Fibroblast of pulmonary artery (primary cell): ENCODE results near the gene PDZD7.
A peak's percentile ranks its signal among the peaks of the same experiment; 100 is the strongest.

Source experiments
- DNase-seq: peaks from one replicate; pipeline ENCODE4 v3.0.0-alpha.2; 2010; ENCODE audit warnings: low read depth
- H3K4me3 ChIP-seq: replicated peaks from 2 replicates; pipeline ENCODE4 v1.5.1; 2011; ENCODE audit warnings: low read depth, mild to moderate bottlenecking, control low read depth, low read length, moderate library complexity
- CTCF ChIP-seq: IDR thresholded peaks from 2 replicates; pipeline ENCODE4 v1.5.1; 2011; ENCODE audit warnings: mild to moderate bottlenecking, control low read depth, low read length, inconsistent platforms; ENCODE audit errors: missing control alignments

Gene PDZD7

GRCh38 chr10:101060951-101061623 lies 30.2 kb upstream of the PDZD7 start:
- TF ChIP-seq CTCF = no peak
- peak overlapping the region; percentile 98 for H3K4me3 ChIP-seq
- peak; percentile 92 for DNase-seq

- TF ChIP-seq CTCF = peak; percentile 92
- peak; percentile 96 for DNase-seq
Observed at GRCh38 chr10:101060036-101060950, 29.4 kb upstream of the PDZD7 start.

GRCh38 chr10:101056365-101057151 lies 25.6 kb upstream of the PDZD7 start:
- TF ChIP-seq CTCF = no peak
- no peak overlapping the region for H3K4me3 ChIP-seq

More at GRCh38 chr10:101060036-101060950, 29.4 kb upstream of the PDZD7 start:
- H3K4me3 ChIP-seq = peak overlapping the region; percentile 98

GRCh38 chr10:101055411-101055810 lies 24.5 kb upstream of the PDZD7 start:
- no peak for TF ChIP-seq CTCF
- no peak for DNase-seq

More at GRCh38 chr10:101056365-101057151, 25.6 kb upstream of the PDZD7 start:
- DNase-seq = no peak

GRCh38 chr10:101054876-101055275 lies 23.9 kb upstream of the PDZD7 start:
- H3K4me3 ChIP-seq = no peak overlapping the region
- no peak for DNase-seq
- no peak for TF ChIP-seq CTCF

More at GRCh38 chr10:101055411-101055810, 24.5 kb upstream of the PDZD7 start:
- H3K4me3 ChIP-seq = no peak overlapping the region

GRCh38 chr10:101054351-101054750 lies 23.4 kb upstream of the PDZD7 start:
- H3K4me3 ChIP-seq = no peak overlapping the region
- no peak for TF ChIP-seq CTCF
- DNase-seq = no peak
